GM12864 (cell line): ENCODE data around the gene DNAH8.

Experiments used
- DNase-seq: peaks from one replicate; pipeline ENCODE4 v3.0.0-alpha.2; 2011; ENCODE audit warnings: low read depth
- H3K4me3 ChIP-seq: 2 replicates; pipeline ENCODE4 v1.5.1; 2011; ENCODE audit warnings: mild to moderate bottlenecking, low read depth, low read length, control low read depth
- CTCF ChIP-seq: IDR thresholded peaks from 2 replicates; pipeline ENCODE4 v1.5.1; 2011; ENCODE audit warnings: low read depth, mild to moderate bottlenecking, moderate library complexity, low read length, control low read depth, inconsistent platforms; ENCODE audit errors: missing control alignments

Gene DNAH8

DNA sequence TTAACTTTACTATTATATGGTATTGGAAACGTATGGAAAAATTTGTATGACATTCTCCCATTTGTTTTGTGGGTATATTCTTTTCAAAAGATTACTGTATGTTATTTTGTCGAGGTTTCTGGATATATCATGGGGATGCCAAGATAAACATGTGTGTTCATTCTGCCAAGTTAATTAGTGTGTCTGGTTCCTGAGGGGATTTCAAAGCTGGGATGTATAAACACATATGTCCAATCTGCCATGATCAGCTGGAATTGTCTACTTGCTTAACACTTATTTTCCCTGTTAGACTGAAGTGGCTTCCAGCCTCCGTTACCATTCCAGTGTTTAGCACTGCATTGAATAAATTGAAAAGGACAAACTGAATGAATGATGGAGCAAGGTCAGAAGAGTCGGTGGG is 86.2 kb downstream of the DNAH8 start:
- no peak for DNase-seq
- no peak for TF ChIP-seq CTCF
- H3K4me3 ChIP-seq = no peak overlapping the region

DNA sequence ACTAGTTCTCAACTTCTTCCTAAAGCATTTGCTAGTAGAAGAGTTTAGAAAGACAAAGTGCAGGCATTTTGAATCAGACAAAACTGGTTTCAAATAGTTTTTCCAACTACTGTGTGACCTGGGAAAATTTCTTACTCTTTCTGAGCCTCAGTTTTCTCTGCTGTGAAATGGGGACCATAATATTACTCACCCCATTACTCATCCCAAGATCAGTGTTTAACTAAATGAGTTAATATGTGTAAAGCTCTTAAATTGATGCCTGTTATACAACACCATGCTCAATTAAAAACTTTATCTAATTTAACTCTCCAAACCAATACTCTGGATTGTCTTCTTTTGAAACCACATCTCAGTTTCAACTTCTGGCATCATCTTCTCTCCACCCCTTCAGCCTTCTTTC is 87.4 kb downstream of the DNAH8 start:
- DNase-seq = no peak
- no peak for TF ChIP-seq CTCF
- H3K4me3 ChIP-seq = no peak overlapping the region

DNA sequence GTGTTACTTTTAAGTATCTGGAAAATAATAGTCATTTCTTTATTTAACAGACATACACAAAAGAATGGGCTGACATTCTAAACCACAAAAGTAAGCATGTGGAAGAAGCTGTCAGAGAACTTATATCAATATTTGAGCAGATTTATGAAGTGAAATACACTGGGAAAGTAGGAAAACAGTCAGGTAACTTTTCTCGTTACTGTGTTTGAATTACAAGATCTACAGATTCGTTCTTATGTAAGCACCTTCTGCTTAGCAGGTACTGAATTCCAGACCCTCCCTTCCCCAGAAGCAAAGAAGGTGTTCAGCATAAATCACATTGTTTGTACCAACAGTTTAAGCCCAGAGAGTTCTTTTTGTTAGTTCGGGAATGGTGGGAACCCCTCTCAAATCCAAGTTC is 88.0 kb downstream of the DNAH8 start:
- no peak for DNase-seq
- TF ChIP-seq CTCF = no peak
- H3K4me3 ChIP-seq = no peak overlapping the region

- no peak for DNase-seq
- no peak for TF ChIP-seq CTCF
Observed at GRCh38 chr6:38804358-38804757, 89.2 kb downstream of the DNAH8 start.

DNA sequence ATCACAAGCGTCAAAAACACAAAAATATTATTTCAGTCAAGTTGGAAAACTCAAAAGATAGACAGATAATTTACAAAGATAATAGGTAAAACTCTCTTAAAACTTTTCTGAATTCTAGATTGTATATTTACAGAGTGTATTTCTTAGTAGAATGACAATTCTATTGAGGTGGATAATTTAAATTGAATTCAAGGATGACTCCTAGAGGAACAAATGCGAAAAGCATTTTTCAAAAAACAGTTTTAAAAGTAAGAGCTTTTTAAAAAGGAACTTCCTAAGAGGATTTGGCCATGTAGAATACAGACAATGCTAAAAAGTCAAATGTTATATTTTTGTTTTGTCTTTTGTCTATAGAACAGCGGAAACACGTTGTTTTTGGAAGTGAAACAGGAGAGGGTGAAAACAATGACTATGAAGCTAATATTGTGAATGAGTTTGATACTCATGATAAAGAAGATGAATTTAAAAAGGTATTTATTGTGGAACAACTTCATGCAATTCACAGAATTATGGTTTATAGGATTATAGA is 90.1 kb downstream of the DNAH8 start:
- no peak overlapping the region for H3K4me3 ChIP-seq
- no peak for TF ChIP-seq CTCF
- DNase-seq = no peak

More at GRCh38 chr6:38804358-38804757, 89.2 kb downstream of the DNAH8 start:
- H3K4me3 ChIP-seq = no peak overlapping the region

DNA sequence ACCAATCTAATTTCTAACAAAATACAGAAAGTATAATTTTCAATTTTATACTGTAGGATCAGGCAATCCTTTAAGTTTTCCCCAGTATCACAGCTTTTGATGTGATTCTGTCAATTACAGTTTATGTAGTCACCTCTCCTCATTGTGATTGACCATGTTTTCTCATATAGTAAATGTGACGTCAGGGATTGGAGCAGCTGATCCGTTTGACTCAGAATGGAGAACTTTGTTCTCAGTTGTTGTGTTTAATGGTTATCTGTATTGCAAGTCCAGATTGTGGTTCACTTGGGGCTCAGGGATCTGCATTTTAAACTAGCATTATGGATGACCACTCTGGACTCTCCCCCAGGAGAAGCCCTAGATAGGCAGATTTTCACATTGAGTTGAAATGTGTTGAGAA is 90.6 kb downstream of the DNAH8 start:
- no peak for TF ChIP-seq CTCF
- H3K4me3 ChIP-seq = no peak overlapping the region
- DNase-seq = no peak

- peak; percentile 18 for DNase-seq
- H3K4me3 ChIP-seq = no peak overlapping the region
- peak; percentile 34 for TF ChIP-seq CTCF
Observed at GRCh38 chr6:38806271-38806670, 91.2 kb downstream of the DNAH8 start.
